Muscle of back (tissue), 11 donors: Measurements from ENCODE around the gene SYP. TPM values are rescaled to one million over a fixed set of nuclear protein-coding genes. Genes with fewer than 3 reads are reported as not detected.
"Not testable (repeated sequence)": the region's sequence is repeated elsewhere in the genome, so short reads cannot be mapped to it uniquely, and the experiment has no call there.

ENCODE experiments used
- DNase-seq, 3 donors: peaks; one replicate each; pipeline versions ENCODE4 v3.0.0 to v3.0.0-alpha.2; 2013
- polyA plus RNA-seq, 10 donors: library from polyadenylated mRNA; unstranded; fragments of 120-200 nt; gene quantifications; one replicate each; pipeline ENCODE4 v1.2.1, GENCODE V29; 2013; ENCODE audit not compliant: insufficient read length in 10 of 10

The SYP gene
- polyA plus RNA-seq, 10 donors = 0.95 to 1.6 (median 1.3) TPM

DNA sequence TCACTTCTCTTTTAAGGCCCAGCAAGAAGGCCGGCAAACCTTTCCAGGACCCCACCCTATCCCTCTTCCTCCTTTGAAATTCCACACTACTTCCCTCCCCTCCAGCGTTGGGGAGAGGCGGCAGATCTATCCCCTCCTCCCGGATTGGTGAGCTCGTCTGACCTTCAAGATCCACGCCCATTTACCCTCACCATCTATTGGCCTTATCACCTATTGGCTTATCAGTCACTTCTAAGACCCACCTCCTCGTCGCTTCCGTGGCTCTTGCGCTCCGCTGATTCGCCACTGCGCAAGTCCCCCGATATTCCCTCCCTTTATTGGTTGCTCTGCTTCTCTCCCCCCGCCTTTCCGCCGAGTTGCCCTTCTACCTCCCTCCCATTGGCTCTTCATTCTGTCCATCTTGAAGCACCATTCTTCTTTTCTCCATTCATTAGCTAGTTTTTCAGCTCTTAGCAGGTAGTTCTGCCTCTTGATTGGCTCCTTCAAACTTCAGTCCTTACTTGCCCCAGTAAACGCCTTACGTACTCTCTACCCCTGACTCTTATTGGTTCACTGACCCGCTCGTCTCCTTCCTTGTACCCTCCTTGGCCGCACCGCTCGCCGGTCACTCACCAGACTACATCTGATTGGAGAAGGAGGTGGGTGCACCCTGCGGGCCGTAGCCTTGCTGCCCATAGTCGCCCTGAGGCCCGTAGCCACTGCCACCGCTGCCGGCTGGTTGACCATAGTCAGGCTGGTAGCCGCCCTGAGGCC lies 9.0 kb downstream of the SYP start:
- DNase-seq = peak; percentile 95 to 99 (median 97)

DNA sequence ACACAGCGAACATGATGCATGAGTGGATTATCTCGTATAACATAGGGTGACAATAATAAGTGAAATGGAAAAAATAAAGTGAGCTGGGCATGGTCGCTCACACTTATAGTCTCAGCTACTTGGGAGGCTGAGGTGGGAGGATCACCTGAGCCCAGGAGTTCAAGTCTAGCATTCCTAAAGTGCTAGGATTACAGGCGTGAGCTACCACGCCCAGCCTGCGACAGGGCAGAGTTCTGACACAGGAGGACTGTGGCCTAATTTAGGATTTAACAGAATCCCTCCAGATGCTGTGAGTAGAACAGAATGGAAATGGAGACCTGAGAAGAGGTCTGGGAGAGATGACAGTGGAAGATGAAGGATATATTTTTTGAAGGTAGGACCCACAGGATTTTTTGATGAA lies 10.4 kb downstream of the SYP start:
- DNase-seq = no peak

DNA sequence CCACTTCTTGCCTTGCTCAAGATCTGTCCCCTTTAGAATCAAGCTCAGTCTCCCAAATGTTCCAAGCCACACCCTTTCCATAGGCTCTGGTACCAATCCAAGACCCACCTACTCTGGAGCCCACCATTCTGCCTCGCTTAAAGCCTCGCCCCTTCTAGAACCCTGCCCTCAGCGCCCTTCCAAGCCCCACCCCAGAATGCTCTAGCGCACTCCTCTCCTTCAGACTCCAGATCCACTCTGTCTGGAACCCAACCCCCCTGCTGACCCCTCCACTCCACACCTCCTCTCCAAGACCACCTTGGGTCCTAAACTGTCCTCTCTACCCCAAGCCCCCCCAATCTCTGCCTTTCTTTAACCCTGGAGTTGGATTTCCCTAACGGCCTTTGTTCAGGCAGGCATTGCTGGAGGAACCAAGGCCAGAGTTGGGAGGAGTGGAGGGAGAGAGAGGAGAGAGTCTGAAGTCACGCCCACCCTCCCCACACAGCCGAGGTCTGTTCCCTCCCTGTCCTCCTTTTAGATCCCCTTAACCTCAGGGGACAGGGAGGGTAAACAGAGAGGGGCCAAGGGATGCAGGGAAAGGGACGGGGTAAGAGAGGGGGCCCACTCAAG lies 11.4 kb downstream of the SYP start:
- no peak for DNase-seq

DNA sequence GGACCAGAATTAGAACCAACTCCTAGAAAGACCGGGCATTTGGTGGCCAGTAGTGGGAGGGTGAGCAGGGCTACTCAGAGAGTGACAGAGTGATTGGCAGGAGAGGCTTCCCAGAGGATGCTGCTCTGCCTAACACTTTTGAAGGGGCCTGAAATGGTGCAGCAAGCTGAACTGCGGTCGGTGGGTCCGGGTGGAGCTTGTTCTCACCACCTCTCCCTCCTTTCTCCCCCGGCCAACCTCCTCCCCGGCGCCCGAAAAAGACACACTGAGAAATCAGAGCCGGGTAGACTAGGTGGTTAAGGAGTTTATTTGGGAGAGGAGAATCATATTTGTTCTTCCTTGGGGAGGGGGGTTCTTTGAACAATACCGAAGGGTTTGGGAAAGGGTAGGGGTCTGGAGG lies 12.5 kb downstream of the SYP start:
- no peak for DNase-seq

DNA sequence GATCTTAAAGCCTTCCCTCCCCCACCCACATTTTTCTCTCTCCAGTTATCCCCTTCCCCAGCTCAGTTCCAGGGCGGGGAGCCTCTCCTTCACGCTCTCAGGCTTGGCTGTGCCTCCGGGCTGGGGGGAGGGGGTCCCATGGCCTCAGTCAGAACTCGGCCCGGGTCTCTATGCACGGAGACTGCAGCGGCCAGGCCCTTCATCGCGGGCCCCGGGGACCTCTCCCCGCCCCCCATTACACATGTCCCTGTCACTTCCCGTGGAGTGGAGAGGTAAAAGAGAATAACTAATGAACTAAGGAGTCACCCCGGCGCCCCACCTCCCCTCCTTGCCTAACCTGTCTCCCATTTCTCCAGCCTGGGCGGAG lies 13.0 kb downstream of the SYP start:
- DNase-seq = no peak

DNA sequence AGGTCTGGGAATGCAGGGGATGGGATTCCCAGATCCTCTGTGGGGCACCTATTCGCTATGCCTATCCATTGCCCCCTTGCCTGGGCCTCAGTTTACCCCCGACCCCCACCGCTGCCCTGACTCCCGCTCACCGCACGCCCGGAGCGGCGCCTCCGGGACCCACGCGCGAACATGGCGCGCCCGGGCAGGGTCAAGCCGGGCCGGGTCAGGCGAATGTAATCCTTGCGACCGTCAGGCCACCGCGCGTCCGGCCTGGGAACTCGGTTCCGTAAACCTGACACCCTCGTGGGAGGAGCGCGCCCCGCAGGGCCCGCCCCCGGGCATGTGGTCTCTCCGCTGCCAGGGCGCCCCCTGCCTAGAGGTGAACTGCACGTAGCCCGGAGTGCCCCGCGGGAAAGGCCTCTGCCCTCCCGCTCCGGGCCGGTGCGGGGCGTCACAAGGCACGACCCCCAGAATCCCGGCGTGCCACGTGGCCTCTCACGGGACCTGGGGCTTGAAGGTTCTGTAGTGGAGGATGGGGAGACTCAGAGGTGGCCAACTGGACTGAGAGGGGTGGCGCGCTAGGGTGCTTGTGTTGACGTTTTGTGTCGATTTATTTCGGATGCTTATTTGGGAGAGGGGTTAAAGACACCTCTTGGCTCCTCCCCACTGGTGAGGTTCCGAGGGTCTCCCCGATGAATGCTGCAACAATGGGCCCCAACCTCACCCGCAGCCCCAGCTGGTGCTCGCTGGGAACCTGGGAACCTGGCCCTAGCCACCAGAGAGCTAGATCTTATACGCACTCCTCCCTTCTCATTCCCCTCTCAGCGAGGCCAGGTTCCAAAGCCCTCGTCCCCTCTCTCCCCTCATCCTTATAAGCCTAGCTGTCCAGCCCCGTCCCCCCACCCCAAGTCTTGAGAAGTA lies 13.6 kb downstream of the SYP start, which contains the start of gene PRICKLE3:
TSS of gene PRICKLE3 (minus strand) at position 249 of the 903 bp plus-strand sequence. CDS start at position 173, 76 bp downstream.
- DNase-seq = peak; percentile 50 to 79 (median 62)

DNA sequence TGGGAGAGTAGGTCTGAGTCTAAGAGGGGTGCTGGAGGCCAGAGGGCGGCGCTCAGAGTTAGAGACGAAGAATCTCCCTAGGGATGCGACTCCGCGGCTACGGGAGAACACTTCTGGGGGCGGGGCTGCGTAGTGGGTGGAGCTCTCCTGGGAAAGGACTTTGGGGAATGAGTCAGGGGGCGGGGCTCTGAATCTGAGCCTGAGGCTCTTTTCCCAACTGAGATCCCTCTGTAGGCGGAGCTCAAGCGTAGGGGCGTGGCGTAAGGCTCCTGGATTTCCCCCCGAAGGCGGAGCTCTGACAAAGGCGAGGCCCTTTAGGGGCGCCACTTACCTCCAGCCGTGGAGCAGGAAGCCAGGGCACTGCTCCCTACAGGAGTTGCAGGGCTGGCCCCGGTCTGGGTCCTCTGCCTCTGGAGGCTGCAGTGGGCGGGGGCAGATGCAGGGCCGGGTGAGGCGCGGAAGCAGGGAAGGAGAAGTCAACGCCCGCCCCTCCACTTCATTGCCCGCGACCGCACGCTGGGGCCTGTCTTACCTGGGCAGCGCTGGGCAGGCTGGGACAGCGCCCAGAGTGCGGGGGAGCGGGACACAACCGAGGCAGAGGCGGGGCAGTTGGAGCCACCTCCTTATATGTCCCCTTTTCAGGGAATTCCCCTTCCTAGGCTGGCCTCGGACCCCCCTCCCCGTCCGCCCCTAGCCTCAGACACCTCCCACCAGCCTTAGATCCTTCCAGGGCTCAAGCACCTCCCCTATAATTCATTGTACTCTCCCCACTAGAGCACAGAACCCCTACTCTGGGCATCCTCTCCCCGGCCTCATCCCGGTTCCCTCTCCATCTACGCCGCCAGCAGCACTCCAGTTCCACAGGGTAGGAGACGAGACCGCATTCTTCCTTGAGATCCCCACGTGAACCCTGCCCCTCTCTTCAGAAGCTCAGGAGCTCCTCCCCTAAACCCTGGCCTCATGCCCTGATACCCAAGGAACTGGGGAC lies 15.4 kb downstream of the SYP start:
- DNase-seq = peak in 2 of 3 donors; percentile 65 to 75

DNA sequence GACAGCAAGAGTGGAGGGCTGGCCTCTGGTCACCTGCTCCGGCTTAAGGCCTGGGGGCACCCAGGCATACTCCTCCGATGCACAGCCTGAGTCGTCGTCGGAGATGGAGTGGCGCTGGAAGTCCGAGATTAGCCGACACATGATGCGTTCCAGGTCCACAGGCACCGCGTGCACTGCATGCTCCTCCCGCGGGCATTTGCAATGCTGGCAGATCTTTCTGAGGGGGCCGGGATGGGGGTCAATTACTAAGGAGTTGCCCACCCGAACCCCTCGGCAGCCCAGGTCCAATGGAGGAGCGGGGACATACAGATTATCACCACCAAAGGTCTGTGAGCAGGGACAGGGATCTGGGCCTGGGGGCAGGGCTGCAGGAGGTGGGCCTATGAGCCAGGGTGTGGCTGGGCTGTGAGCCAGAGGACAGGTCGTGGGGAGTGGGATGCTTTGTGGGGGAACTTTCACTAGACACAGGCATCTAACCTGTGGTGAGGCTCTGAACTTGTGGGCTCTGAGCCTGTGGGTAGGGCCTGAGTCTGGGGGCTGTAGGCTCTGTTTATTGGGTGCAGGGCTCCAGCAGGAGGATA lies 16.2 kb downstream of the SYP start:
- no peak for DNase-seq

DNA sequence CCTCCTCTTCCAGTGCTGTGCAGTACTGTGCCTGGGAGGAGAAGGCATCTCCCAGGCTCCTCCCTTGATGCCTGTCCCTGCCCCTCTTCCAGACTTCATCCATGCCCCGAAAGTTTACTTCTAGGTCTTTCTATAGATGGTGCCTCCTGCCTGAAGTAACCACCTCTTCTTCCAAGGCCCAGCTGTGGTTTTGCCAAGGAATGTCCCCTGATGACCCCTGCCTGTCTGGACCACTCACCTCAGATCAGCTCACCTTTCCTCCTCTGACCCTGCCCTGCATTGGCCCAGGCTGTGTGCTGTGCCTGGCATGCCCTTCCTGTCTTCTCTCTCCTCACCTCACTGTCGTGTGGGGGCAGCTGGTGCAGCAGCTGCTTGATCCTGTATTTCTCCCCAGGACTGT lies 20.6 kb downstream of the SYP start:
- no peak for DNase-seq

DNA sequence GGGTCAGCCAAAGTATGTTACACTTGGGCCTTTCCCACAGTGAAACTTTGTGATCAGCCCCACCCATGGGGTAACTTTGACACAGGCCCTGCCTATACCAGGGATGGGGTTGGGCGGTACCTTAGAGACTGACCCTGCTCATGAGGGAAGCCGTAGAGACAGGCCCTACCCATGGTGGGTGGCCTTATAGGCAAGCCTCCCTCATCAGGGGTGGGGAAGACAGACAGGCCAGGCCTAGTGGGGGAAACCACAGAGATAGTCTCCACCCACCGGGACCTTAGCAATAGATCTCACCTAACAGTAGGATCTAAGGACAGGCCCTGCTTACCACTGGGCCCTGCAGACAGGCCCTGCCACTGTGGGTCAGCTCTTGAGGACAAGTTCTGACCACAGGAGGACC lies 21.5 kb downstream of the SYP start:
- no peak for DNase-seq

DNA sequence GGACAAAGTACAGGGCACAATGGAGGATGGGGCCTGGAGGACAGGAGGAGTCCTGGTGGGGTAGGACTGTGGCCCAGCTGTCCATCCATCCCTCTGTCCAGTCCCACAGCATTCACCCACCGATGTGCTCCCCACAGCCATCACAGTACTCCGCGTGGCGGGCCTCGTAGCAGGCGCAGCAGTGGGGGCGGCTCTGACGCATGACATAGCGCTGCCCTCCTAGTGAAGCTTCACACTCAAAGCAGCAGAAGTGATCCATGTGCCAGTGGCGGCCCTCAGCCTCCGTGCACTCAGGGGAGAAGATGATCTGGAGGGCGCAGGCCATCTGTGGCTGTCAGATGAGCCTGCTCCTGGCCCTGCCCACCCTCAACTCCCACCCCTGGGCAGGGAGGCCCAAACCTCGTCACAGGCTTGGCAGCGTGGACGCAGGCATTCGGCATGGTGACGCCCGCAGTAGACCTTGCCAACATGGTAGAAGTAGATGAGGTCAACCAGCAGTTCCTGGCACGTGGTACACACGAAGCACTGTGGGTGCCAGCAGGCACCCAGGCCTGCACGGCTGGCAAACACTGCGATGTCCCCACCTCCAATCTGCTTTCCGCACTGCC lies 22.0 kb downstream of the SYP start:
- no peak for DNase-seq

DNA sequence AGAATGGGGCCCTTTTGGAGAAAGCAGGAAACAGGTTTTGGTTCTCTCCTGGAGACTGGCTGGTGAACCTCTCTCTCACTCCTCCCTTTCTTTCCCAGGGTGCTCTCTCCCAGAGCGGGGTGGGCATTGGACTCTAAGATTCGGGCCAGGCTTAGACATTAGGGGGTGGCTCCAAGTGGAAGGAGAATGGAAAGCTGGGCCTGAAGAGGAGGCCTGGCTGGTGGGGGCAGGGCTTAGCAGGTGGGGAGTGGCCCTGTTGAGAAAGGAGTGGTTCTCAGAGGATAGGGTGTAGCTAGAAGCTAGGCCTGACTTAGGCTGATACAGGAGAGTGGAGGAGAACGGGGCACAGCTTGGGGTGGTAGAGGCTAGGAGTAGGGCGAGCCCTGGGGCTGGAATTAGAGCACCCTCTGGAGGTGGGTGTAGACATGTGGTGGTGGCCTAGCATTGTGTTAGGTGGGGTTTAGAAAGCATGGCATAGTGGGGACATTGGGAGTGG lies 22.6 kb downstream of the SYP start:
- no peak for DNase-seq

DNA sequence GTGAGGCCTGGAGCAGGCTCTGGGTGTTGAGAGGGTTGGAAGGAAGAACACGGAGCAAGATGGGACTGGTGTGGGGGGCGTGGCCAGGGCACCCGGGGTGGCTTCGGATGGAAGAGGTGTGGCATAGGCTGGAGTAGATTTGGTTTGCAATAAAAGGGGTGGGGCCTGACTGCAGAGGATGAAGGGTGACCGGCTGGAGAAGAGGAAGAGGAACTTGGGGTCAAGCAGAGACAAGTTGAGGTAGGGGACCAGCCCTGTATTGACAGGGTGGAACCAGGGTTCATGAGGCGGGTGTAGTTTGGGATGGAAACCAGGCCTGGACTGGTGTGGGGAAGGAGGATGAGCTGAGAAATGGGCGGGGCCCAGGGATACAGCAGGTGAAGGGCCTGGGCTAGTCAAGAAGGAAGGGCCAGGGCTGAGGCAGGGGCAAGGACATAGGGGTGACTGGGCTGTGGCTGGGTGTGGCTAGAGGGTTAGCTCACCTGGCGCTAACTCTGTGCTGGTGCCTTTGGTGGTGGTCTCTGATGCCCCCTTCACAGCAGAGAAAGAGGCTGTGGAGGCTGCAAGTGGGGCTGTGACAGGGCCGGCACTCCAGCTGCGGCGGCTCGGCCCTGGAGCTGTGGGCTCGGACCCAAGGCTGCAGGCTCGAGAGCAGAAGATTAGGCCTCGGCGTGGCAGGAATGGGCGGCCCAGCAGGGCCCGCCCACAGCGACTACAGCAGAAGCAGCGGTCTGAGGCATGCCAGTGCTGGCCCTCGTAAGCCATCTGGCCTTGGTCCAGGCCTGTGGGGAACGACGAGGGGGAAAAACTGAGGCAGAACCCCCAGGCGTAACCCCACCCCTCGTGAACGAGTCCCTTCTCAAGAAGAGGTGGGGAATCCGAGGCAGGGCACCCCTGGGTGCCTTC lies 23.3 kb downstream of the SYP start:
- DNase-seq = no peak

DNA sequence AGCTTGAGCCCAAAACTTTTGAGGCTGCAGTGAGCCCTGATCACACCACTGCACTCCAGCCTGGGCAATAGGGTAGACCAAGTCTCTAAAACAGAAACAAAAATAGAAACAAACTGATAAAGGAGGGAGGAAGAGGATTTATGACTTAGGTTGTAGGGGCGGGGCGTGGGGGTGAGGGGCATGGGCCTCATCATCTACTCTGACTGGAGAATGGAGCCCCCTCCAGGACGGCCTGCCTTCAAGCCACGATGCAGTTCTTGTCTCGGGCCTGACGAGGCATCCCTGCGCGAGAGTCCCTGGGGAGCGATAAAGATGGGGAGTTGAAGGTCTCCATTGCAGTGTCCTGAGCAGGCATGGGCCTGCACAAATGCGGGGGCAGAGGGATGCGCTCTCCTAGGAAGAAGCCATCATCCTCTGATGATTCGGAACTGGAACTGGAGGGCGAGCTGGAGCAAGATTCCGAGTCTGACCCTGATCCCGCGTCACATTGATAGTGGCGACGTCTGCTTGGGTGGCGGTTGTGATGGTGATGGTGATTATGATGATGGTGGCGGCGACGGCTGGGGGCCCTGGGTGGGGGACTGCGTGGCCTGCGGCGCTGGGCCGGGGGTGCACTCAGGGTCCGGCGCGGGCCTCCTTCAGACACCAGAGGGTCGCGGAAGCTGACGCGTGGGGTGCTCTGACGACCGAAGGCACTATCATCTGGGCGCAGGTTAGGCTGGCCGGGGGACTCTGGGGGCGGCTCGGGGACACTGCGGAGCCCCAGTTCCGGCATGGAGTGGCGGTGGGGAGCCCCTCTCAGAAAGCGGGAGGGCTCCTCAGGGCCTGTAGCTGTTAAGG lies 24.3 kb downstream of the SYP start:
- DNase-seq = no peak

DNA sequence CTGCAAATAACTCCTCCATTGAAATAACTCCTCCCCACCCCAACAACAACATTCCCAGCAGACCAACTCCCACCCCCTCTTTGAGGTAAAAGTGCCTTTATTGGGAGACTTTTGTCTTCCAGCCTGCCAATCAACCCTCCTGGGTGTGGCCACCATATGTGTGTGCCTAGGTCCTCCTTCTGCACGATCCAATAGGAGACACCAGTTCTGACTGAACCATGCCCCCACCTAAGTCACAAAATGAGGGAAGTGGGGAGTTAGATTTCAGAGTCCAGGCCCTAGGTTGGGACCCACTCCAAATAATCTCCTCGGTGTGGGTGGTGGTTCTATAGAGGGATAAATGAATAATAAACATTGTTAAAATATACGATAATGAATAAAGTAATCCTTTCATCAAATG lies 25.3 kb downstream of the SYP start:
- no peak for DNase-seq

DNA sequence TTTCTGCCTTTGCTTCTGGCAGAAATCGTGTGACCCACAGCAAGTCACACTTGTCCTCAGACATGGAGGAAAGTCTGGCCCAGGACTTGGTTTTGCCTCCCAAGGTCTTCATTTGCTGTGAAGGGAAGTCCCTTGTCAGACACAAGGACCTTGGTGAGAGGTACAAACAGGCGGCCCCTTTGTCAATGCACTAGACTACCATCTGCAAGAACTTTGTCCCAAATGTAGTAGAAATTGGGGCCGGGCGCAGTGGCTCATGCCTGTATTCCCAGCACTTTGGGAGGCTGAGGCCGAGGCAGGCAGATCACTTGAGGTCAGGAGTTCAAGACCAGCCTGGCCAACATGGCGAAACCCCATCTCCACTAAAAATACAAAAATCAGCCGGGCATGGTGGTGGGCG lies 26.4 kb downstream of the SYP start:
- not testable (repeated sequence) for DNase-seq

DNA sequence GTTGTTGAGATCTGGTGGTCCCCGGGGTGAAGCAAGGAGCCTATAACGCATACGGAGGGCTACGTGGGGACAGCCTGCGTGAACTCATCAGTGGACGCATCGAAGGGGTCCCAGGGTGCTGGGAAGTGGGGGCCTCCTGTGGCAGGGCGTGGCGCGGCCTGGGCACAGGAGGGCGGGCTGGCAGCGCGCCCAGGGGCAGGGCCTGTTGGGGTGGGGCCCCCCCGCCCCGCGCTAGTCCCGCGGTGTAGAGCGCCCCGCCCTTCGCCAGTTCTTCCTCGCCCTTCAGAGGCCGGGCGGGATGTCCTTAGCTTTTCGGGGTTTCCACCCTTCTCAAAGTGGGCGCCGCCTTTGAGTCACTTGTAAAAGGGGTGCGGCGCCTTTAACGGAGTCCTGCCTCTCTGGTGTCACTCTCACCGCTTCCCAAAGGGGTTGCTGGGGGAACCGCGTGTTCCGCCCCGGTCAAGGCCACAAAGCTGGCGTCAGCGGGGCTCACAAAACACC lies 27.7 kb downstream of the SYP start:
- DNase-seq = peak in 1 of 3 donors; percentile 62

DNA sequence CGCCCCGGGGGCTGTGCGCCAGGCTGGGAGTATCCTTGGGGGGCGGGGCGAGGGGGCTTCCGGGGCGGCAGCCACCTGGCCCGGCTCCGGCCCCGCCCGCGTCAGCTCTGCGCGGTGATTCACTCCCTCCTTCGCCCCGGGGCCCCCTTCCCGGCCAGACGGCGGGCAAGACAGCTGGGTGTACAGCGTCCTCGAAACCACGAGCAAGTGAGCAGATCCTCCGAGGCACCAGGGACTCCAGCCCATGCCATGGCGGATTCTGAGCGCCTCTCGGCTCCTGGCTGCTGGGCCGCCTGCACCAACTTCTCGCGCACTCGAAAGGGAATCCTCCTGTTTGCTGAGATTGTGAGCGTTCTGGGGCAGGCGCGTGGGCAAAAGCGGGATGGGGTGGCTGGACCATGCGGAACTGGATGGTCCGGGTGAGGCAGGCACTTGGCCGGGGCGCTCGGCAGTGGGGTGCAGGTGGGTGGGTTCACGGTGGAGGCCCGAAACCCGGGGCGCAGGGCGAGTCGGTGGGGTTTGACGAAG lies 28.2 kb downstream of the SYP start, which contains the start of gene PLP2:
TSS of gene PLP2 (plus strand) at position 147 of the 528 bp plus-strand sequence. CDS start at position 250, 103 bp downstream.
- peak in 1 of 3 donors; percentile 55 for DNase-seq
